ENCODE data around the gene ECEL1.

The ECEL1 gene

DNA sequence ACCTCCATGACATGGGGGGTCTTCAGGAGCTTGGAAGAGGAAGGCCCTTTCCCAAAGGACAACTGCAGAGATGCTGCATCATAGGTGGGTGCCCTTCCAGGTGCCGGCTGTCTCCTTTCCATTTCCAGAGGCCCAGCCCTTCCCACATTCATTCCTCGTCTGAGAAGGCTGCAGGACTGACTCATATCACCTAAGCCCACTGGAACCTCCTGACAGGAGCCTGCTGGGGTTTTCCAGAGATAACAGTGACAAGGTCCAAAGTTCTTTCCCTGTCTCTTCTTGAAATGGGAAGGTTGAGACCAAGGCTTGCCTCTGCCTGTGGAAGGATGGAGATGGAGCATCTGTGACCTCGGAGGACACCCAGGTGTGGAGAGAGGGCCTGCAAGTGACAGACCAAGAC is 28.9 kb upstream of the ECEL1 start:
- no peak for FAIRE-seq
- no peak for DNase-seq (ENCODE audit: insufficient read length, low spot score)
- no peak for TF ChIP-seq PAX5 (IDR thresholded peaks at IDR 0.05; ENCODE audit: insufficient read depth, low read length, severe bottlenecking)
- no peak for TF ChIP-seq POLR2AphosphoS5 (IDR thresholded peaks at IDR 0.05; ENCODE audit: low read depth, low read length)
- TF ChIP-seq POLR2A (IDR thresholded peaks at IDR 0.05; ENCODE audit: low read depth, low read length) = no peak
- TF ChIP-seq SPI1 (IDR thresholded peaks at IDR 0.05; ENCODE audit: low read depth, low read length) = no peak
- TF ChIP-seq TAF1 (IDR thresholded peaks at IDR 0.05; ENCODE audit: low read depth, low read length) = no peak
- TF ChIP-seq POU2F2 (IDR thresholded peaks at IDR 0.05; ENCODE audit: low read depth, low read length) = no peak

DNA sequence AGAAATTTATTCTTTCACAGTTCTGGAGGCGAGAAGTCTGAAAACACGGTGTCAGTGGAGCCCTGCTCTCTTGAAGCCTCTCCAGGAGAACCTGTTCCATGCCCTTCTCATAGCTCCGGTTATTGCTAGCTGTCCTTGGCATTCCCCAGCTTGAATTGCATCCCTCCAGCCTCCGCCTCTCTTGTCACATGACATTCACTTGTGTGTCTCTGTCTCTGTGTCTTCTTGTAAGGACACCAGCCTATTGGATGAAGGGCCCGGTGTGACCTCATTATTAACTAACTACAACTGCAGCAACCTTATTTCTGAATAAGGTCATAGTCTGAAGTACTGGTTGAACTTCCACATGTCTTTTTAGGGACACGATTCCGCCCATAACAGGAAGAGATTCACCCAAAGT is 28.0 kb upstream of the ECEL1 start:
- TF ChIP-seq POU2F2 (IDR thresholded peaks at IDR 0.05; ENCODE audit: low read depth, low read length) (no peak), POLR2A (IDR thresholded peaks at IDR 0.05; ENCODE audit: low read depth, low read length) (no peak), PAX5 (IDR thresholded peaks at IDR 0.05; ENCODE audit: insufficient read depth, low read length, severe bottlenecking) (no peak), SPI1 (IDR thresholded peaks at IDR 0.05; ENCODE audit: low read depth, low read length) (no peak), POLR2AphosphoS5 (IDR thresholded peaks at IDR 0.05; ENCODE audit: low read depth, low read length) (no peak), TAF1 (IDR thresholded peaks at IDR 0.05; ENCODE audit: low read depth, low read length) (no peak)
- FAIRE-seq = no peak
- DNase-seq (ENCODE audit: insufficient read length, low spot score) = no peak

GRCh38 chr2:232513353-232513752 is 25.7 kb upstream of the ECEL1 start:
- FAIRE-seq = no peak
- DNase-seq (ENCODE audit: insufficient read length, low spot score) = no peak
- TF ChIP-seq POU2F2 (IDR thresholded peaks at IDR 0.05; ENCODE audit: low read depth, low read length) = no peak

- DNase-seq (ENCODE audit: insufficient read length, low spot score) (no peak), FAIRE-seq (no peak)
- no peak for TF ChIP-seq POLR2A (IDR thresholded peaks at IDR 0.05; ENCODE audit: low read depth, low read length)
- TF ChIP-seq POU2F2 (IDR thresholded peaks at IDR 0.05; ENCODE audit: low read depth, low read length) = no peak
- TF ChIP-seq PAX5 (IDR thresholded peaks at IDR 0.05; ENCODE audit: insufficient read depth, low read length, severe bottlenecking) = no peak
- TF ChIP-seq SPI1 (IDR thresholded peaks at IDR 0.05; ENCODE audit: low read depth, low read length) = no peak
- TF ChIP-seq TAF1 (IDR thresholded peaks at IDR 0.05; ENCODE audit: low read depth, low read length) = no peak
- no peak for TF ChIP-seq POLR2AphosphoS5 (IDR thresholded peaks at IDR 0.05; ENCODE audit: low read depth, low read length)
Observed at GRCh38 chr2:232512602-232513001, 25.0 kb upstream of the ECEL1 start.

DNA sequence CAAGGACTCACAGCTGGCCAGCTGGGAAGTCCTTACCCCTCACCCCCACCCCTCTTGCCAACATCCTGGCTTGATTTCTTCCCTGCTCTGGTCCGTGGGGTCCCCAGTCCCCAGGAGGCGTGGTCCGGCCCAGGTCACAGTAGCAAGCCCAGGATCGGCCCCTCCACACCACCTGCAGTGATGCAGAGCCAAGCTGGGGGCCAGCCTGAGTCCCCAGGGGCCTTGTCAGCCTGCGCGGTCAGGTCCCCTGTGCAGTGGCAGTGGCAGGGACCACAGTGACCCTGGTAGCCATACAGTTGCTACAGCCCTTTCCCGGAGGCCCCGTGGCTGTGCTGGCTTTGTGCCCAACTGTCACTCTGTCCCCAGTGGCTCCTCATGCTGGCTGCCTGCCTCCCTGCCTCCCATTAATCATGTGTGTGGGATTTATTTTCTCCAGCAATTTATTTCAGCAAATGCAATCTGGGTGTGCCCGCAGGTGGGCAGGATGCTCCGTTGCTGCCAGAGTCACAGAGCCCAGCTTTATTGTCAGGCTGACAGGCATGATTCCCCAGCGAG is 23.8 kb upstream of the ECEL1 start:
- DNase-seq (ENCODE audit: insufficient read length, low spot score) (no peak), FAIRE-seq (no peak)

DNA sequence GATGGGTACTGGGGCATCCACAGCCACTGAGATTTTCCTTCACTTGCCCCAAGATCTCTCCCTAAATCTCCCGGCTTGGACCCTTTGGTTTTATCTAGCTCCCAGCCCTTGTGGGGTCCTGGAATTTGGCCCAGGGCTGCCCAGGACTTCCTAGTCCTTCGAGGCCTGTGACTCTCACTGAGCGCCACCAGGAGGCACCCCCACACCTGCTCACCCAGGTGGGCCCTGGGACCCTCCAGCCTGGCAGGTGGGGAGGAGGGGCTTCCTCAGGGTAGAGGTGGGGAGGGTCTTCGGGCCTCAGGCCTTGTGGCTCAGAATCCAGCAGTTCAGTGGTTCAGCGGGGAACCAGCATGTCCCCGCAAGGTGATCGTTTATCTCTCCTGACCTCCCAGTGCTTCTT is 20.6 kb upstream of the ECEL1 start:
- TF ChIP-seq POLR2AphosphoS5 (IDR thresholded peaks at IDR 0.05; ENCODE audit: low read depth, low read length) (no peak), TAF1 (IDR thresholded peaks at IDR 0.05; ENCODE audit: low read depth, low read length) (no peak), SPI1 (IDR thresholded peaks at IDR 0.05; ENCODE audit: low read depth, low read length) (no peak), PAX5 (IDR thresholded peaks at IDR 0.05; ENCODE audit: insufficient read depth, low read length, severe bottlenecking) (no peak), POLR2A (IDR thresholded peaks at IDR 0.05; ENCODE audit: low read depth, low read length) (no peak), POU2F2 (IDR thresholded peaks at IDR 0.05; ENCODE audit: low read depth, low read length) (no peak)
- DNase-seq (ENCODE audit: insufficient read length, low spot score) = no peak
- no peak for FAIRE-seq

More for the DNA sequence above, 23.8 kb upstream of the ECEL1 start:
- TF ChIP-seq POLR2AphosphoS5 (IDR thresholded peaks at IDR 0.05; ENCODE audit: low read depth, low read length) (no peak), SPI1 (IDR thresholded peaks at IDR 0.05; ENCODE audit: low read depth, low read length) (no peak), POU2F2 (IDR thresholded peaks at IDR 0.05; ENCODE audit: low read depth, low read length) (no peak), TAF1 (IDR thresholded peaks at IDR 0.05; ENCODE audit: low read depth, low read length) (no peak), POLR2A (IDR thresholded peaks at IDR 0.05; ENCODE audit: low read depth, low read length) (no peak), PAX5 (IDR thresholded peaks at IDR 0.05; ENCODE audit: insufficient read depth, low read length, severe bottlenecking) (no peak)

GRCh38 chr2:232506709-232507108 is 19.1 kb upstream of the ECEL1 start:
- DNase-seq (ENCODE audit: insufficient read length, low spot score) (no peak), FAIRE-seq (no peak)
- TF ChIP-seq TAF1 (IDR thresholded peaks at IDR 0.05; ENCODE audit: low read depth, low read length) = no peak
- TF ChIP-seq SPI1 (IDR thresholded peaks at IDR 0.05; ENCODE audit: low read depth, low read length) = no peak
- no peak for TF ChIP-seq POLR2A (IDR thresholded peaks at IDR 0.05; ENCODE audit: low read depth, low read length)
- TF ChIP-seq PAX5 (IDR thresholded peaks at IDR 0.05; ENCODE audit: insufficient read depth, low read length, severe bottlenecking) = no peak
- TF ChIP-seq POLR2AphosphoS5 (IDR thresholded peaks at IDR 0.05; ENCODE audit: low read depth, low read length) = no peak
- no peak for TF ChIP-seq POU2F2 (IDR thresholded peaks at IDR 0.05; ENCODE audit: low read depth, low read length)

DNA sequence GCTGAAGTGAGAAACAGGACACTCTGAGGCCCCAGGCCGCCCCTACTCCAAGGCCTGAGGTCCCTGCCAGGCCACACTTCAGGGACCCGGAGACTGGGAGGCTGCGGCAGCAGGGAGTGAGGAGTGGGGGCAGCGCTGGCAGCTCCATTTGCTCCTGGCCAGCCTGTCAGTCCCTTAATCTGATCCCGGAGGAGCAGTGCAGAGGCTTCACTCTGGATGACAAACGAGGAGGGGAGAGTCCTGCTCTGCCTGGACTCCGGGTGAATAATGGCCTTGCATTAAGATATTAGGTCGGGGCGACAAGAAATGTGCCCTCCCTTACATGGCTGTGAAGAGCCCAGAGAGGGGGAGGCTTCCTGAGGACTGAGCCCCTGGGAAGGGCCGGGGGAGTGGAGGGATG is 18.2 kb upstream of the ECEL1 start:
- FAIRE-seq = no peak
- TF ChIP-seq SPI1 (IDR thresholded peaks at IDR 0.05; ENCODE audit: low read depth, low read length) (no peak), TAF1 (IDR thresholded peaks at IDR 0.05; ENCODE audit: low read depth, low read length) (no peak), POLR2A (IDR thresholded peaks at IDR 0.05; ENCODE audit: low read depth, low read length) (no peak), POU2F2 (IDR thresholded peaks at IDR 0.05; ENCODE audit: low read depth, low read length) (no peak), POLR2AphosphoS5 (IDR thresholded peaks at IDR 0.05; ENCODE audit: low read depth, low read length) (no peak), PAX5 (IDR thresholded peaks at IDR 0.05; ENCODE audit: insufficient read depth, low read length, severe bottlenecking) (no peak)
- no peak for DNase-seq (ENCODE audit: insufficient read length, low spot score)

- no peak for FAIRE-seq
- DNase-seq (ENCODE audit: insufficient read length, low spot score) = no peak
- TF ChIP-seq SPI1 (IDR thresholded peaks at IDR 0.05; ENCODE audit: low read depth, low read length) (no peak), POU2F2 (IDR thresholded peaks at IDR 0.05; ENCODE audit: low read depth, low read length) (no peak), TAF1 (IDR thresholded peaks at IDR 0.05; ENCODE audit: low read depth, low read length) (no peak), POLR2AphosphoS5 (IDR thresholded peaks at IDR 0.05; ENCODE audit: low read depth, low read length) (no peak), PAX5 (IDR thresholded peaks at IDR 0.05; ENCODE audit: insufficient read depth, low read length, severe bottlenecking) (no peak), POLR2A (IDR thresholded peaks at IDR 0.05; ENCODE audit: low read depth, low read length) (no peak)
Observed at GRCh38 chr2:232504438-232504837, 16.8 kb upstream of the ECEL1 start.

GRCh38 chr2:232503809-232504323 is 16.2 kb upstream of the ECEL1 start:
- TF ChIP-seq TAF1 (IDR thresholded peaks at IDR 0.05; ENCODE audit: low read depth, low read length) (no peak), POU2F2 (IDR thresholded peaks at IDR 0.05; ENCODE audit: low read depth, low read length) (no peak), SPI1 (IDR thresholded peaks at IDR 0.05; ENCODE audit: low read depth, low read length) (no peak), PAX5 (IDR thresholded peaks at IDR 0.05; ENCODE audit: insufficient read depth, low read length, severe bottlenecking) (no peak), POLR2A (IDR thresholded peaks at IDR 0.05; ENCODE audit: low read depth, low read length) (no peak), POLR2AphosphoS5 (IDR thresholded peaks at IDR 0.05; ENCODE audit: low read depth, low read length) (no peak)

More at GRCh38 chr2:232503809-232504323, 16.2 kb upstream of the ECEL1 start:
- FAIRE-seq (no peak), DNase-seq (ENCODE audit: insufficient read length, low spot score) (no peak)

Data from GM12891 (cell line).